Measurements from ENCODE around the gene TTLL9.

GRCh38 chr20:31863296-31864085 lies 6.9 kb upstream of the TTLL9 start:
- TF ChIP-seq CTCF (IDR thresholded peaks at IDR 0.05) (no peak), POLR2AphosphoS5 (IDR thresholded peaks at IDR 0.05) (no peak)

All from stomach (tissue), 4 donors.